Neural crest cell (in vitro differentiated cells): ENCODE results near the gene EPB41. TPM values are rescaled to one million over a fixed set of nuclear protein-coding genes. Genes with fewer than 3 reads are reported as not detected.

ENCODE experiments used
- DNase-seq: peaks from one replicate; pipeline ENCODE4 v3.0.0; 2021; ENCODE audit warnings: low read depth, mixed read lengths, low spot score
- H3K27ac Mint-ChIP-seq: one replicate; pipeline ENCODE4 v1.8.0; 2021; ENCODE audit warnings: mild to moderate bottlenecking, mixed read lengths; ENCODE audit not compliant: unreplicated experiment
- H3K27me3 Mint-ChIP-seq: 2 replicates; pipeline ENCODE4 v1.8.0; 2021; ENCODE audit warnings: low read depth, mild to moderate bottlenecking, mixed read lengths
- H3K36me3 Mint-ChIP-seq: 2 replicates; pipeline ENCODE4 v1.8.0; 2021; ENCODE audit warnings: low read depth, mild to moderate bottlenecking, mixed read lengths
- H3K4me1 Mint-ChIP-seq: 2 replicates; pipeline ENCODE4 v1.8.0; 2021; ENCODE audit warnings: mixed read lengths
- H3K4me3 Mint-ChIP-seq: one replicate; pipeline ENCODE4 v1.8.0; 2021; ENCODE audit warnings: mild to moderate bottlenecking, mixed read lengths
- H3K9me3 Mint-ChIP-seq: 2 replicates; pipeline ENCODE4 v1.8.0; 2021; ENCODE audit warnings: mixed read lengths
- CTCF ChIP-seq: fragments of 200-600 bp; sonication (generic); conservative IDR thresholded peaks from 2 replicates; pipeline ENCODE4 v1.5.0; 2021; ENCODE audit warnings: antibody characterized with exemption, mild to moderate bottlenecking
- total RNA-seq: library from RNA; stranded (reverse); gene quantifications from 2 replicates; pipeline ENCODE4 v1.2.1, GENCODE V29; 2021

The EPB41 gene
- total RNA-seq, 1 donor from 2014 or later: 108 TPM

DNA sequence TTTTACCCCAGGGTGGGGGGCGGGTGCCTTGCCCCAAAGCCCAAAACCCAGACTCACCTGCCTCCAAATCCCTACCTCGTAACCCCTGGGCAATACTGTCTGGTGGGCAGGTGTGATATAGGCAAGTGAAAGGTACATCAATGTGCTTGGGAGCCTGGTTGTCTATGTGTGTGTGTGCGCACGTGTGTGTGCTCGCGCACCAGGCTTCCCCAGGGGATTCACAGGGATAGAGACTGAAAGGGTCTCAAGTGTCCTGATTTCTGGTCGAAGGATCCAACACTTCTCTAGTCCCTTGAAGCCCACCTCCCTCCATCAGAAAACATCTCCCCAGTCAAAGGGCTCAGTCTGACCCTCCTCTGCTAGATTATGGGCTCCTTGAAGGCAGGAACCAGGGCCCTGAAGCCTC lies 28.9 kb upstream of the EPB41 start:
- H3K4me1 Mint-ChIP-seq: peaks cover 30% of the 10 kb centered on the region
- no peak overlapping the region for H3K4me3 Mint-ChIP-seq
- TF ChIP-seq CTCF: no peak
- H3K27ac Mint-ChIP-seq: no peak overlapping the region
- H3K9me3 Mint-ChIP-seq: no peaks in the 10 kb centered on the region
- no peaks in the 10 kb centered on the region for H3K36me3 Mint-ChIP-seq
- DNase-seq: no peak
- peaks cover 24% of the 10 kb centered on the region for H3K27me3 Mint-ChIP-seq

DNA sequence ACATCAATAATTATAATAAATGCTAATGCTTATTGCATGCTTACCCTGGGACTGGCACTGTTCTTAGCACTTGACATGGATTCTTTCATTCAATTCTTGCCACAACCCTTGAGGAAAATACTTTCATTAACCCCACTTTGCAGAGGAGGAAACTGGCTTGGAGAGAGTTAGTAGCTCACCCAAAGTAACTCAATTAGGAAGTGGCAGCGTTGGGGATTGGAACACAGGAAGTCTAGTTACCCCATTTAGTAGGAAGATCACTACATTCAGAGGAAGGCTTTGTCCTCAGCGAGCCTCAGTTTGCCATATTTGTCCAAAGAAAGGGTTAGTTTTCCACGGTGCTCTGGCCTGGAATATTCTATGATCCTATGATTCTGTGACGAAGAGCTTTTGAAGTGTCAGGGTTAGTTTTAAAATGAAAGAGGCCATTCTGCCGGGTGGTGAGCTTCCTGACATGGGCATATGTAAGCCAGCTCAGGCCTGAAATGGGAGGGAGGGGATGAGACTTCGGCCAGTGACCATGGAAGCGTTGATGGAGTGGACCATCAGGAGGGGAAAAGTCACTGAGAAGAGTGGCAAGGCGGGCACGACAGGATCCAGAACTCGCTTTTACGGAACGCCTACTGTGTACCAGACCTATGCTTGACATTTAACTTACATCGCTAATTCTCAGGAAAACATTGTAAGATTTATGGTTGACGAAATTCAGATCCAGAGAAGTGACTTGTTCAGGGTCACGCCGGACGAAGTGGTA lies 28.2 kb upstream of the EPB41 start:
- Mint-ChIP-seq H3K9me3 (no peaks in the 10 kb centered on the region), H3K4me3 (peak overlapping the region; percentile 71), H3K27me3 (peaks cover 24% of the 10 kb centered on the region), H3K36me3 (no peaks in the 10 kb centered on the region), H3K4me1 (peaks cover 30% of the 10 kb centered on the region), H3K27ac (no peak overlapping the region)
- no peak for TF ChIP-seq CTCF
- no peak for DNase-seq

GRCh38 chr1:28886731-28887418 lies 27.5 kb upstream of the EPB41 start:
- Mint-ChIP-seq H3K27ac (no peak overlapping the region), H3K4me3 (peak overlapping the region; percentile 71), H3K27me3 (peaks cover 24% of the 10 kb centered on the region), H3K9me3 (no peaks in the 10 kb centered on the region), H3K4me1 (peaks cover 29% of the 10 kb centered on the region), H3K36me3 (no peaks in the 10 kb centered on the region)
- TF ChIP-seq CTCF: no peak
- peak; percentile 66 for DNase-seq

DNA sequence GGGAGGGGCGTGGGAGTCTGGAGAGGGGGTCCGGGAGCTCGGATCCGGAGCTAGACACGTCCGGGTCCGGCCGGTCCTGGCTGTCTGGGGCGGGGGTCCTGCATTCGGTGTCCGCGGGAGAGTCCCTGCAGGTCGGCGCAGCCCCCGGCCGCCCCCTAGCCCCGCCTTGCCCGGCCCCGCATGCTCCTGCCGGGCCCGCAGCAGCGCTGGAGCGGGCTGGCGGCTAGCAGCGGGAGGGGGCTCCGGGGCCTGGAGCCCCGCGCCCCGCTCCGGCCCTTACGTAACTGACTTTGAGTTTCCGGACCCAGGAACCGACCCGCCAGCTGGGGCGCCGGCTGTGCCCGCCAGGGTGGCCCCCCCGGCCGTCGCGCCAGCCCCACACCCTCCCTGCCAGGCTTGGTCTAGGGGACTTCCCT lies 26.9 kb upstream of the EPB41 start:
- DNase-seq: no peak

More for the DNA sequence above, 26.9 kb upstream of the EPB41 start:
- Mint-ChIP-seq H3K4me3 (peak overlapping the region; percentile 91), H3K4me1 (peaks cover 25% of the 10 kb centered on the region), H3K27me3 (peaks cover 24% of the 10 kb centered on the region), H3K27ac (no peak overlapping the region), H3K36me3 (no peaks in the 10 kb centered on the region), H3K9me3 (no peaks in the 10 kb centered on the region)
- TF ChIP-seq CTCF: no peak
